HG02642 (cell line): ENCODE data around the gene ST8SIA3.

Source experiments
- ATAC-seq: cut with Tn5 transposase; IDR thresholded peaks from one replicate; pipeline ENCODE4 v1.9.1; 2021; ENCODE audit warnings: mild to moderate bottlenecking; ENCODE audit not compliant: unreplicated experiment, poor library complexity

Gene ST8SIA3, protein sequence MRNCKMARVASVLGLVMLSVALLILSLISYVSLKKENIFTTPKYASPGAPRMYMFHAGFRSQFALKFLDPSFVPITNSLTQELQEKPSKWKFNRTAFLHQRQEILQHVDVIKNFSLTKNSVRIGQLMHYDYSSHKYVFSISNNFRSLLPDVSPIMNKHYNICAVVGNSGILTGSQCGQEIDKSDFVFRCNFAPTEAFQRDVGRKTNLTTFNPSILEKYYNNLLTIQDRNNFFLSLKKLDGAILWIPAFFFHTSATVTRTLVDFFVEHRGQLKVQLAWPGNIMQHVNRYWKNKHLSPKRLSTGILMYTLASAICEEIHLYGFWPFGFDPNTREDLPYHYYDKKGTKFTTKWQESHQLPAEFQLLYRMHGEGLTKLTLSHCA

DNA sequence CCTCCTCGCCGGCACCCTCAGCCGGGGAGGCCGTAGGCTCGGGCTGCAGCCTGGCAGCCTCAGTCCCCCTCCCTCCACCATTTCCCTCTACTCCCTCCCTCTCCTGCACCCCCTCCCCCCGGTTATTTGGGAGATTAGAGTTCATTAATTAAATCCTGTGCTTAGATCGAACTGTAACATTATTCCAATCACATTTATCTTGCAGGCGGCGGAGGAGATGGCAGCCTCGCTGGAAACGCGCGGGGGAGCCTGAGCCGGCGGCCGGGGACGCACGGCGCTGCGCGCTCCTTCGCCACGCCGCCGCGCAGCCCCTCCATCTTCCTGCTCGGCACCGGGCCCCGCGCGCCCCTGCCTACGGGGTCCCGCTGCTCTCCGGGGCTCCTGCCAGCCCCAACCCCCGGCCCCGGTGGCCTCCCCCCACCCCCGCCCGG, at the start of gene ST8SIA3:
TSS of gene ST8SIA3 (plus strand) at position 287 of the 431 bp plus-strand sequence. CDS start 290 bp downstream, outside the sequence.
- ATAC-seq, result no peak

GRCh38 chr18:57311472-57311871, 40.9 kb upstream of the ST8SIA3 start:
- no peak for ATAC-seq

DNA sequence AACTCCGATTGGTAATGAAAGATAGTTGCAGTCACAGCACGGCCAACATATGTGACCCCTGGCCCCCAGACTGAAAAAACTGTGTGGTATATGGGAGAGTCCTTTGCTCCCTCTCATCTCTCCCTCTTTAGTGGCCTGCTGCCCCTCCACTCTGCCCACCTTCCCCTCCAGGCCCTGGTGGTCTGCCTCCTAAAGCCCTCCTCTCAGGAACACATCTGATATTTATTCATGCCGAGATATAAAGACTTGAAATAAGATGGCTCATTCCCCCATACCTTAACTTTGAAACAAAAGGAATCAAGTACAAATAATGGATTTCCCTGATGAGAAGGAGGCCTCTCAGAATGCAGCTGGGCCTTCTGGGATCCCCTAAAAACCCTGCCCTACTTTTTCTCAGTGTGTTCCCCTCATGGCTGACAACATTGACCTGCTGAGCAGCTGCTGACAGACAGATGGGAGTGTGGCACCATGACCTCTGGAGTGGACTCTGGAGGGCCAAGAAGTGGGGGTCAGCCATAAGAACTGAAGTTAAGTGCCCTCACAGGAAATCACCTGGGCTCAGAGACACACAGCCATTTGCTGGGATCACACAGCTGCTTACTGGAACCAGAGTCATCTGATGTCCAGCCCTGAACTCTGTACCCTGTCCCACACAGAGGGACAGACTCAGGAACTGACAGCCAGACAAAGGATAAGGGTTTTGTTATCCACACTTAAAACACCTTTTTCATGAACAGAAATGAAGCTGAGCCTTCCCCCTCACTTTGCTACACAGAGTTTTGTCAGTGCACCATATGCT, 39.8 kb upstream of the ST8SIA3 start:
- ATAC-seq, result no peak

DNA sequence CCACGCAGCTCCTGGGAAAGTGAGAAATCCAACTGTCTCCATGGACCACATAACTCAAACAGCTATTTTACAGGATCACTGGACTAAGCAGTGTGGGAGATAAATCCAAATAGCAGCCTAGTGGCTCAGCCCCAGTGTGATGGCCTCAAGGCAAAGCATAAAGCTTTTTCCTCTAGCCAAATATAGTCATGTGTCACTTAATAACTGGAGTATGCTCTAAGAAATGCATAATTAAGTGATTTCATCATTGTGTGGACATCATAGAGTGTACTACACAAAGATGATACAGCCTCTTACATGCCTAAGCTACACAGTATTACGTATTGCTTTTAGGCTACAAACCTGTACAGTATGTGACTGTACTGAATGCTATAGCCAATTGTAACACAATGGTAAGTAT, 31.8 kb upstream of the ST8SIA3 start:
- no peak for ATAC-seq

DNA sequence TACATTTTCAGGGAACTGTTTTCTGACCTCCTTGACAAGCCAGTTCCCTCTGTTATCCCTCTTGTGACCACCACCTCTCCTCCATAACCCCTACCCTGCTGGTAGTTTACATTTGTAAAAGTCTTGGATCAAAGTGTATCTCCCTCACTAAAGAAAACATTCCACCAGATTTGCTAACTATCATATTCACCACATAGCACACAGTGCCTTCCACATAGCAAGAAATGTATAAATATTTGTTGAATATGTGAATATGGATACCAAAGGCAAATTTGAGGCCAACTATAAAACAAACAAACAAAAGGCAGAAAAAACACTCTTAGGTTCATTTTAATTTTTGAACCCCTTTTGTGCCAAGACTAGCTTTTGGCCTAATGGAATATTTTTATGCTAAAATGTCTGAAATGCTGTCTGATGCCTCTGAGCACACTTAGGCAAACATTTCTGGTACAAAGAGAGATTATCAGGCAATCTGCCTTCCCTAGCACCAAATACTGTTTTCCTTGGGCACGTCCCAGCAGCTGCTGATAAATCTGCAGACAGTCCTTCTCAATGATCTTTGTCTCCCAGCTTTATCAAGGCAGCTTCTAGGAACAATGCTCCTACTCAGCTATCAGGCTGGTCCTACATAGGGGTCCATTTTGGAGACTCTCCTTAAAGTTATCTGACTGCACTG, 26.7 kb upstream of the ST8SIA3 start:
- no peak for ATAC-seq

DNA sequence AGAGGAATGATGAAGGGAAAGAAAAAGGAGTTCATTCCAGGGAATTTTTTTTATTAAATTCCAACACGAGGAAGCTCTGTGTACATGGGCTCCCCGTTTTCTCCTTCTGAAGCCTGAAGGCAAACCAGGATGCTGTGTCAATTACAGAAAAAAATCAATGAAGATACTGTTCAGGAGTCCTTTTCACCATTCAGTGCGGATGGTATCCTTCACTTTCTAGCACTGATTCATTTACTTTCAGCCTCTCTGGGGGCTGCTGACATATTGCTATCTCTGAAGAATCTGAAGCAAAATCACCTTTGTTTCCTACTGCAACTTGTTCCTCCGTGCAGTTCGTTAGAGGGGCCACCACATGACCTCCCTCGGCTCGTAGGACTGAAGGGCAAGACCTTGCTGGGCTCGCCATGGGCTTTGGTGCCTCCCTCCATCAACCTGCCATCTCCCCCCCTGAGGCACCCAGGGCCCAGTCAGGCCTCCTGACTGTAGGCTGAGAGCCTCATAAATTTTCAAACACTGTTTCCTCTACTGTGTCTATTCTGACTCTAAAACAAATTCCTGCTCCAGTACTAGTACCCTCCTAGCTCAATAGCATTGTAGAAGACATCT, 25.5 kb upstream of the ST8SIA3 start:
- no peak for ATAC-seq

DNA sequence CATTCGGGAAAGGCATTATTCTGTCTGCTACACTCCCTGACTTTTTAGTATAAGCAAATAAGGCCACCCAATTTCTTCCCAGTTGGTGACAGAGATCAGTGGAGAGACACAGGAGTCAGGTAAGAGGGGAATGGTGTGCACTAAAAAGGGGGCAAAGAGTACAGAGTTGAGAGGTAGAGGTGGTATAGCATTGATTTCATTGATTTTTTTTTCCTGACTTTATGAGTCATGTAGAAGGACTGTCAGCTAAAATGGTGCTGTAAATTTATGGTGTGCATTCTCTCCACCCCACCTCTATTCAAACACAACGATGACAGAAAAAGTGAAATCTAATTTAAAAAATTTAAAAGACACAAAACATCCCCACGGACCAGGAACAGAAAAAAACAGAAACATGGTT, 23.7 kb upstream of the ST8SIA3 start:
- ATAC-seq, result no peak

- no peak for ATAC-seq
These were observed 22.5 kb upstream of the ST8SIA3 start for GRCh38 chr18:57329856-57330255.

DNA sequence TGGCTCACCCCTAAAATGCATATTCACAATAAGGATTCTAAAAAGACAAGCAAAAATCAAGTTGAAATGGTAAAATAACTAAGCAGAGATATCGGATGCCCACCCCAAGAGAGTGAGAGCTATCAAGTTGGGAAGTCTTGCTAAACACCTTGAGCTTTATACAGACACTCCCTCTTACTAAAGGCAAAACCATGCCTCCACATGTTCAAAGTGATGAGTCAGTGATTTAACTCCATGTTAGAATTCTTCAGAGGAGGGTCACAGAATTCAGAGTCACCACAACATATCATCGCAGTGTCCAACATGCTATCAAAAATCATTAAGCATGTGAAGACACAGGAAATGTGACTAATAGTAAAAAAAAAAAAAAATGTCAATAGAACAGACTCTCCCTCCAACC, 20.6 kb upstream of the ST8SIA3 start:
- no peak for ATAC-seq

GRCh38 chr18:57333940-57334339, 18.4 kb upstream of the ST8SIA3 start:
- no peak for ATAC-seq

DNA sequence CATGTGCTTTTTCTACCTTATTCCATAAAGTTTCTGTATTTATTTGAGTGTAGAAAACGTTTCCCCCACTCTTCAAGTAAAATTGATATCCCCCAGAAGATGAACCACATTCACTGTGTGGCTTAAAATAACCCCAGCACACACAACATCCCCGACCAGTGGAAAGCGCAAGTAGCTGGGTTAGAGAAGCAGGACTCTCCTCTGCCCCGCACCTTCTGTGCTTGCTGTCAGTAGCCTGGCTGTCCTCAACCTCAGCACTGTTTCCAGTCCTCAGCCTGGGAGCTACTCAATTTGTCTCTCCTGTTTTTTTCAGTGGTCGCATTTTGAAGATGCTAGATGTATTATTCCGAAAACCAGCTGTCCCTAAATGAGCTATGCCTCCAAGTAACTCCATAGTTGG, 18.0 kb upstream of the ST8SIA3 start:
- ATAC-seq, result no peak

- ATAC-seq, result no peak
These were observed 16.0 kb upstream of the ST8SIA3 start for GRCh38 chr18:57336343-57336742.

- ATAC-seq, result no peak
These were observed 14.5 kb upstream of the ST8SIA3 start for GRCh38 chr18:57337890-57338289.

DNA sequence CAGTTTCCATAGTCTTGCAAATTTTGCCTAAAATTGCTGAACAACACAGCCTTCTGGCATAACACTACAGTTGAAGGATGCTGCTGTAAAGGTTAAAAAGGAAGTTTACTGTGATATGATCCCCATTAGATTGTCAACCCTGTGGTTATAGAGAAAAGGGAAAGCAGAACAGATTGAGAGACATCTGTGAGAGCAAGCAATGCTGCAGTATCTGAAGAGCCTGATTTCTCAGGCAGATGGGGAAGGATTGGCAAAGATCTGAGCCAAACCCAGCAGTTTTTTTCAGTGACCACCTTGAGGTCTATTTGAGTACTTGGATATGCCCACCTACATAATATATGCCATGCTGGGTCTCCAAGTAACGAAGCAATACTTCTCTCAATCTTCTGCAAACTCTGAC, 8.5 kb upstream of the ST8SIA3 start:
- no peak for ATAC-seq

- ATAC-seq, result no peak
These were observed 5.5 kb upstream of the ST8SIA3 start for GRCh38 chr18:57346876-57347275.

DNA sequence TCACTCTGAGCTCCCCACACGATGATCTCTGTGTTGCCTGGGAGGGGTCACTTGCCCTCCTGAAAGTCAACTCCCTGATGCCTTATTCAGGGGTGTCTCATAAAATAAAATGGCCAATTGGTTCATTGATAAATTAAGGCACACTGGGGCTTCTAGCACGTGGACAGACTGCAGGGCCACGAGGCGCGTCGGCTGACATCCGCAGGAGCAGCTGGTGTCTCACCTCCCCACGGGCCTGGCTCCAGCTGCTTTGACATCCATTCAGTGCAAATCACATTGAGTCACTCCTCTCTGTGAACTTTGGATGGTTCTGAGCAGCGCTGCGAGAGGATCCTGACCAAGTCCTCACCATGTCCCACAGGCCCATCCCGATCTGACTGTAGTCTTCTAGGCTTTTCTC, 4.6 kb upstream of the ST8SIA3 start:
- no peak for ATAC-seq

GRCh38 chr18:57352761-57353136, 392 bp downstream of the ST8SIA3 start:
- no peak for ATAC-seq

DNA sequence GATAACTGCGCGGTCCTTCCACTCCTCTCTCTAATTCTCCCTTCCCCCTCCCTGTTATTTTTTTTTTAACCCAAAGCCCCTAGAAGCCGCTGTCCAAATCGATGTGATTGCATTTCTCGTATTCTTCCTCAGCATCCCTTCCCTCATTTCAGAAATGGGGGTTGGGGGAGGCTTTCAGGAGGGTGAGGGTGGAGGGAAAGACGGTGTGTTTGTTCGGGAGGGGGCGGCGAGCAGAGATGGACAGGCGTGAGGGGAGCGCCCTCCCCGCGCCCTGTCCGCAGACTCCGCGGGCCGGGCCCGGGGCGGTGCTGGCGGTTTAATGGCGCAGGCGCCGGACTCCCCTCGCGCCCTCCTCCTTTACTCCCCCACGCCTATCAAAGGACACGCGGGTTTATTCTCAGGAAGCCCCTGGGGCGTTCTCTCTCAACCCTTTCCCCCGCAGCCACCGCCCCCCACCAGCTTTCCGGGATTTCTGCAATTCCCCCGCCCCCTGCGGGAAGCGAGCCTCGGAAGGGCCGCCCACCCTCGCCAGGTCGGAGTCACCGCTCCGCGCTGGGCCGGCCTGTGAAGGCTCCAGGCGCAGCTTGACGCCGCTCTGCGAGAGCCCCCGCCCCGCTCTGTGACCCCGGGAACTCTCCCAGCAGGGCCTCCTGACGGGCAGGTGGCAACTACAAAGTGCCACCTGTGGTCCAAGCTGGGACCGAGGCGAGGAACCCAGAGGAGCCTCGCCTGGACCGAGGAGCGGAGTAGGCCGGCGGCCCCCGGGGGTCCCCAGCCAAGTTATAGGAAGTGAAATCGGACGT, 981 bp downstream of the ST8SIA3 start:
- no peak for ATAC-seq

- ATAC-seq, result no peak
These were observed 1.6 kb downstream of the ST8SIA3 start for GRCh38 chr18:57353940-57354461.

- ATAC-seq, result no peak
These were observed 7.1 kb downstream of the ST8SIA3 start for GRCh38 chr18:57359433-57359832.
